ENCODE data around the gene BEST4.

DNA sequence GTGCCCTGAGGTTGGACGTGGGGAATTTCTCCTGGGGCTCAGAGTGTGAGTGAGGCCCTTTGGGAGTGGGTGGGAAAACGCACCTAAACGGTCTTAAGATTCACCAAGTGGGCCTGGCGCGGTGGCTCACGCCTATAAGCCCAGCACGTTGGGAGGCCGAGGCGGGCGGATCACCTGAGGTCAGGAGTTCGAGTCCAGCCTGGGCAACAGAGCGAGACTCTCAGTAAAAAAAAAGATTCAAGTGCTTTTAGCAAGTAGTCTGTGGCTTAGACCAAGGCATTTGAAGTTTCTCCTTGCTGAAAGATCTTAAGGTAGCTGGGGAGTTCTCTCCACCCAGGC lies 11.3 kb downstream of the BEST4 start:
- TF ChIP-seq, protein P1, sequence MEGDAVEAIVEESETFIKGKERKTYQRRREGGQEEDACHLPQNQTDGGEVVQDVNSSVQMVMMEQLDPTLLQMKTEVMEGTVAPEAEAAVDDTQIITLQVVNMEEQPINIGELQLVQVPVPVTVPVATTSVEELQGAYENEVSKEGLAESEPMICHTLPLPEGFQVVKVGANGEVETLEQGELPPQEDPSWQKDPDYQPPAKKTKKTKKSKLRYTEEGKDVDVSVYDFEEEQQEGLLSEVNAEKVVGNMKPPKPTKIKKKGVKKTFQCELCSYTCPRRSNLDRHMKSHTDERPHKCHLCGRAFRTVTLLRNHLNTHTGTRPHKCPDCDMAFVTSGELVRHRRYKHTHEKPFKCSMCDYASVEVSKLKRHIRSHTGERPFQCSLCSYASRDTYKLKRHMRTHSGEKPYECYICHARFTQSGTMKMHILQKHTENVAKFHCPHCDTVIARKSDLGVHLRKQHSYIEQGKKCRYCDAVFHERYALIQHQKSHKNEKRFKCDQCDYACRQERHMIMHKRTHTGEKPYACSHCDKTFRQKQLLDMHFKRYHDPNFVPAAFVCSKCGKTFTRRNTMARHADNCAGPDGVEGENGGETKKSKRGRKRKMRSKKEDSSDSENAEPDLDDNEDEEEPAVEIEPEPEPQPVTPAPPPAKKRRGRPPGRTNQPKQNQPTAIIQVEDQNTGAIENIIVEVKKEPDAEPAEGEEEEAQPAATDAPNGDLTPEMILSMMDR (IDR thresholded peaks at IDR 0.05): no peak
- no peak for TF ChIP-seq POLR2A (IDR thresholded peaks at IDR 0.05)
